Osteocyte (in vitro differentiated cells): ENCODE data around the gene ZNF277. TPM values are rescaled to one million over a fixed set of nuclear protein-coding genes. Genes with fewer than 3 reads are reported as not detected.
A peak's percentile ranks its signal among the peaks of the same experiment; 100 is the strongest.

ENCODE experiments used
- DNase-seq: peaks from one replicate; pipeline ENCODE4 v3.0.0; 2021; ENCODE audit warnings: mixed read lengths; ENCODE audit not compliant: unreplicated experiment; ENCODE audit errors: extremely low spot score
- H3K27ac Mint-ChIP-seq: one replicate; pipeline ENCODE4 v1.8.0; 2021; ENCODE audit warnings: mild to moderate bottlenecking, mixed read lengths; ENCODE audit not compliant: unreplicated experiment
- H3K27me3 Mint-ChIP-seq: one replicate; pipeline ENCODE4 v1.8.0; 2021; ENCODE audit warnings: mixed read lengths; ENCODE audit not compliant: unreplicated experiment
- H3K36me3 Mint-ChIP-seq: one replicate; pipeline ENCODE4 v1.8.0; 2021; ENCODE audit warnings: mixed read lengths; ENCODE audit not compliant: unreplicated experiment
- H3K4me1 Mint-ChIP-seq: one replicate; pipeline ENCODE4 v1.8.0; 2021; ENCODE audit warnings: mixed read lengths; ENCODE audit not compliant: unreplicated experiment
- H3K4me3 Mint-ChIP-seq: one replicate; pipeline ENCODE4 v1.8.0; 2021; ENCODE audit warnings: mild to moderate bottlenecking, moderate library complexity, mixed read lengths; ENCODE audit not compliant: unreplicated experiment
- H3K9me3 Mint-ChIP-seq: one replicate; pipeline ENCODE4 v1.8.0; 2021; ENCODE audit warnings: mixed read lengths; ENCODE audit not compliant: unreplicated experiment
- total RNA-seq: library from RNA; stranded (reverse); gene quantifications from 2 replicates; pipeline ENCODE4 v1.2.1, GENCODE V29; 2021
- TF ChIP-seq, protein P1 (sequence below): fragments of 200-600 bp; sonication (generic); IDR thresholded peaks from 2 replicates; pipeline ENCODE4 v1.5.0; 2021; ENCODE audit warnings: antibody characterized with exemption, mild to moderate bottlenecking, moderate library complexity

ZNF277 gene
- total RNA-seq, 1 donor from 2014 or later: 28.1 TPM

DNA sequence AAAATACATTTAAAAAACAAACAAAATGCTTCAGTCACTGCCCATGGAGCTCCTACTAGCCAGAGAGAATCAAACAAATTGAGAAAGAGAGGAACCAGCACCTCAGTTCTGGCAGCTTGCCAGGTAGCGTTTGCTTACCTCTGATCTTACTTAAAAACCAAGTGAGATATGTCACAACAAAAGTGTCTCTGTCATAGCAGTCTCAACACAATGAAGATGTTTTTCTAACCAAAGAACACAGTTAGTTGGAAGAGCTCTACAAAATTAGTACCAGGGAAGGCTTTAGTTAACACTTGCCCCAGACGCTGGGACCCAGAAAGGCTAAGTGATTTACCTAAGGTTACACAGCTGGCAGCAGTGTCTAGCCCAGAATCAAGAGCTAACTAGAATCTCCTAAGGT, 3.7 kb upstream of the ZNF277 start:
- no peak for DNase-seq
- Mint-ChIP-seq H3K4me1 (peaks cover 52% of the 10 kb centered on the region), H3K9me3 (no peaks in the 10 kb centered on the region), H3K27ac (peak overlapping the region; percentile 59), H3K4me3 (no peak overlapping the region), H3K27me3 (no peaks in the 10 kb centered on the region), H3K36me3 (no peaks in the 10 kb centered on the region)
- TF ChIP-seq, protein P1, sequence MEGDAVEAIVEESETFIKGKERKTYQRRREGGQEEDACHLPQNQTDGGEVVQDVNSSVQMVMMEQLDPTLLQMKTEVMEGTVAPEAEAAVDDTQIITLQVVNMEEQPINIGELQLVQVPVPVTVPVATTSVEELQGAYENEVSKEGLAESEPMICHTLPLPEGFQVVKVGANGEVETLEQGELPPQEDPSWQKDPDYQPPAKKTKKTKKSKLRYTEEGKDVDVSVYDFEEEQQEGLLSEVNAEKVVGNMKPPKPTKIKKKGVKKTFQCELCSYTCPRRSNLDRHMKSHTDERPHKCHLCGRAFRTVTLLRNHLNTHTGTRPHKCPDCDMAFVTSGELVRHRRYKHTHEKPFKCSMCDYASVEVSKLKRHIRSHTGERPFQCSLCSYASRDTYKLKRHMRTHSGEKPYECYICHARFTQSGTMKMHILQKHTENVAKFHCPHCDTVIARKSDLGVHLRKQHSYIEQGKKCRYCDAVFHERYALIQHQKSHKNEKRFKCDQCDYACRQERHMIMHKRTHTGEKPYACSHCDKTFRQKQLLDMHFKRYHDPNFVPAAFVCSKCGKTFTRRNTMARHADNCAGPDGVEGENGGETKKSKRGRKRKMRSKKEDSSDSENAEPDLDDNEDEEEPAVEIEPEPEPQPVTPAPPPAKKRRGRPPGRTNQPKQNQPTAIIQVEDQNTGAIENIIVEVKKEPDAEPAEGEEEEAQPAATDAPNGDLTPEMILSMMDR: no peak

DNA sequence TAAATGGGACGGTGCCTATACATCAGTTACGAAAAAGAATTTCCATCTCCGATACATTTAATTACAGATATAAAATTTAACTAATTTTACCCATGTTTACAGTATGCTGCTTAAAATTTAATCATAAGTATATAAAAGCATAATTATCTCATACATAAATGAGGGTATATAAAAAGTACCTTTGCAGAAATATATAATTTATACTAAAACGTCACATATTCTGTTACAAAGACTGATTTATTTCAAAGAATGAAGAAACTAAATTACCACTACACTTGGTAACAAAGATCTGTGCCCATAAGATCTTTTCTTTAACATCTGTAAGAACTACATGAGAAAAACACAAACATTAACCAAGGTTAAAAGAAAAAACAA, 3.1 kb upstream of the ZNF277 start:
- Mint-ChIP-seq H3K9me3 (no peaks in the 10 kb centered on the region), H3K27ac (peak overlapping the region; percentile 86), H3K36me3 (no peaks in the 10 kb centered on the region), H3K4me1 (peaks cover 55% of the 10 kb centered on the region), H3K4me3 (peak overlapping the region; percentile 95), H3K27me3 (no peaks in the 10 kb centered on the region)
- DNase-seq: no peak
- TF ChIP-seq, protein P1: no peak

DNA sequence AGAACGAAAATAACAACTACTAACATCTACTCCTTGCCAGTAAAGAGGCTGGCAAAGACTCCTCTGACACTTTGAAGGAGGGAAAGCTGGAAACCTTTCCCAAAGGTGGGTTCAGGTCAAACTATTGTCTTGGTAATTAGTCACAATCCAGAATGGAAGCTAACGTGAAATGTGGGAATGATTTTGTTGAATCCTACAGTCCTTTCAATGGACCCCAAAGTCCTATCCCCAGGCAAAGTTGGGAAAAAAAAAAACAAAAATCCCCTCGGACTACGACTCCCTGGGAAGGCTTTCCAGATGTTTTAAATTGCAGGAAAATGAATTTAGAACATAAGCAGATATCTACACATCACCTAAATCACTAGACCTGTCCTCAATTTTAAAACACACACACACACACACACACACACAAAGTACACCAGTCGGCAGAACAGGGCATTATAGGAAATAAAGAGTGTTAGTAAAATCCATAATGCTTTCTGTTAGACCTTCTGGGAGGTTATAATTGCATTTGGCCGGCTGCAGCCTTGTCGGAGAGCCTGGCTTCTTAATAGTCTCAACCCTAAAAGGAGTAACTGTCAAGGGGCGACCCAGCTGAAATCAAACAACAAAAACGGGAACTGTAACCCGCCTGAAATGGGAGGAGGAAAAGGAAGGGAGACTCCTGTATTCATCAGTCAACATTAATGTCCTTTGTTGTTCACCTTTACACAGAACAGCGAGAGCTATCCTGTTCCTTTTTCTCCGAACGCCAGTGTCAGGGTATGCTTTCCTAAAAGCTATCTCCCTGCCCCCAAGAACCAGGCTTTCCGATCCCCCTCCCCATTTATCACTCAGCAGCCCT, 1.8 kb upstream of the ZNF277 start:
- Mint-ChIP-seq H3K9me3 (no peaks in the 10 kb centered on the region), H3K36me3 (no peaks in the 10 kb centered on the region), H3K27ac (peak overlapping the region; percentile 86), H3K4me3 (peak overlapping the region; percentile 95), H3K4me1 (peaks cover 48% of the 10 kb centered on the region), H3K27me3 (no peaks in the 10 kb centered on the region)
- TF ChIP-seq, protein P1: no peak
- no peak for DNase-seq

DNA sequence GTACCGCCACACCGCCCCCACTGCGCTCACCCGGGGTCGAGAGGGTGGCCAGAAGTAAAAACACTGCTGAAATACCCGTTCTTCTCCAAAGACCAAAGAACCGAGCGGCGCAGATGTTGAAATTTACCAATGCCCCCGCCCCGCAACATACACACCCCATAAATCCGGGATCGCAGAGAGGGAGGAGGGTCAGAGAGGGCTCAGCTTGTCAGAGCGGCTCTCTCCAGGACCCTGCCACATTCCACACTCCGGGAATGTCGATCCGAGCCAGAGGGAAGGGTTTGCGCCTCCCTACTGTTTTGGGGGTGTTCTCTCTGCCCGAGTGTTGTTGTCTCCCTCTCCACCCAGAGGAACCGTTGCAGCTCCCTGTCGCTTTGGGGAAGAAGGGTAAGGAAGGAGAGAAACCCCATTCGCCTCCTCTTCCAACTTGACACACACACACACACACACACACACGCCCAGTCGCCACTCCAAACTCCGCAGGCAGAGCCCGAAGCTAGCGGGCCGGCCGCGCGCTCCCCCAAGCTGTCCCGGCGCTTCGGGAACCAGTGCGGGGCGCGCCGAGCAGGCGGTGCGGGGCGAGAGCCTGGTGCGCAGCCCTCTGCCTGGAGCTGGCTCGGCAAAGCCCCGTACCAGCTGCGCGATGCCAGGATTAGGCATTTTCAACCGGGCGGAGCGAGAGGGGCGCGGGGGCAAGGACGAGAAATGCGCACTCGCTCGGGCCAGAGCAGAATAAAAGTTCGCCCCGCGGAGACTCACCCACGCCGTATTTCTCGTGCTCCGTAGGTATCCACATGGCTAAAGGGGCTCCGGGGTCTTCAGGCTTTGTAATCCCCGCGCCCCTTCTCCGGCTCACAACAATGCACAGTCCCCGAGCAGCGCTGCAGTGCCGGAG, 905 bp upstream of the ZNF277 start:
- no peaks in the 10 kb centered on the region for H3K27me3 Mint-ChIP-seq
- peak overlapping the region; percentile 86 for H3K27ac Mint-ChIP-seq
- peak; percentile 87 for DNase-seq
- peaks cover 41% of the 10 kb centered on the region for H3K4me1 Mint-ChIP-seq
- TF ChIP-seq, protein P1: no peak
- H3K9me3 Mint-ChIP-seq: no peaks in the 10 kb centered on the region
- H3K4me3 Mint-ChIP-seq: peak overlapping the region; percentile 95
- H3K36me3 Mint-ChIP-seq: no peaks in the 10 kb centered on the region
